ENCODE results near the gene PLEKHA7.

- TF ChIP-seq EZH2 (IDR thresholded peaks at IDR 0.05; ENCODE audit: low read length, unreplicated experiment) (no peak), EZH2phosphoT487 (IDR thresholded peaks at IDR 0.05; ENCODE audit: borderline replicate concordance, low read length) (no peak)
- TF ChIP-seq, protein P1, sequence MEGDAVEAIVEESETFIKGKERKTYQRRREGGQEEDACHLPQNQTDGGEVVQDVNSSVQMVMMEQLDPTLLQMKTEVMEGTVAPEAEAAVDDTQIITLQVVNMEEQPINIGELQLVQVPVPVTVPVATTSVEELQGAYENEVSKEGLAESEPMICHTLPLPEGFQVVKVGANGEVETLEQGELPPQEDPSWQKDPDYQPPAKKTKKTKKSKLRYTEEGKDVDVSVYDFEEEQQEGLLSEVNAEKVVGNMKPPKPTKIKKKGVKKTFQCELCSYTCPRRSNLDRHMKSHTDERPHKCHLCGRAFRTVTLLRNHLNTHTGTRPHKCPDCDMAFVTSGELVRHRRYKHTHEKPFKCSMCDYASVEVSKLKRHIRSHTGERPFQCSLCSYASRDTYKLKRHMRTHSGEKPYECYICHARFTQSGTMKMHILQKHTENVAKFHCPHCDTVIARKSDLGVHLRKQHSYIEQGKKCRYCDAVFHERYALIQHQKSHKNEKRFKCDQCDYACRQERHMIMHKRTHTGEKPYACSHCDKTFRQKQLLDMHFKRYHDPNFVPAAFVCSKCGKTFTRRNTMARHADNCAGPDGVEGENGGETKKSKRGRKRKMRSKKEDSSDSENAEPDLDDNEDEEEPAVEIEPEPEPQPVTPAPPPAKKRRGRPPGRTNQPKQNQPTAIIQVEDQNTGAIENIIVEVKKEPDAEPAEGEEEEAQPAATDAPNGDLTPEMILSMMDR (conservative IDR thresholded peaks at IDR 0.05; ENCODE audit: low read depth, low read length) = no peak
These were observed 206.9 kb downstream of the PLEKHA7 start for GRCh38 chr11:16807306-16807705.

Data from PC-3 (cell line).